K562 (cell line): Measurements from ENCODE around the gene RUVBL1. TPM values are rescaled to one million over a fixed set of nuclear protein-coding genes. Genes with fewer than 3 reads are reported as not detected.
A peak's percentile ranks its signal among the peaks of the same experiment; 100 is the strongest.

Experiments used
- CBX2 ChIP-seq: fragments of 200-600 bp; sonication (generic); IDR thresholded peaks from one replicate; pipeline ENCODE4 v1.6.1; 2012; ENCODE audit warnings: mild to moderate bottlenecking, low read length, inconsistent platforms; ENCODE audit not compliant: insufficient read depth, poor library complexity, severe bottlenecking
- CREB3L1 ChIP-seq: fragments of 450-650 bp; IDR thresholded peaks from 2 replicates; pipeline ENCODE4 v1.6.1; 2014; ENCODE audit warnings: low read depth, mild to moderate bottlenecking, moderate library complexity, borderline replicate concordance
- JUN ChIP-seq, 2 experiments: sonication (generic) in 1 of 2; formaldehyde crosslinking in 1 of 2; IDR thresholded peaks; 2 replicates each; pipeline versions ENCODE4 v1.6.1 to v1.8.0; 2012 to 2022; ENCODE audit warnings: borderline replicate concordance in 2 of 2, mild to moderate bottlenecking in 2 of 2, improper control_type of control experiment in 1 of 2, low read depth in 1 of 2, low read length in 1 of 2, missing genetic modification reagents in 1 of 2
- KAT2B ChIP-seq: IDR thresholded peaks from one replicate; pipeline ENCODE4 v1.6.1; 2012; ENCODE audit warnings: low read depth, mild to moderate bottlenecking, control low read depth, inconsistent platforms, low read length, moderate library complexity
- MBD2 ChIP-seq: sonication (generic); IDR thresholded peaks from 2 replicates; pipeline ENCODE4 v1.6.1; 2016; ENCODE audit warnings: low read depth, borderline replicate concordance
- NCOA2 ChIP-seq, 2 experiments: fragments of 450-650 bp; IDR thresholded peaks; 2 replicates each; pipeline ENCODE4 v1.6.1; 2018; ENCODE audit warnings: mild to moderate bottlenecking in 2 of 2, moderate library complexity in 1 of 2; ENCODE audit not compliant: partially characterized antibody in 2 of 2
- NR2C1 ChIP-seq, 2 experiments: fragments of 450-650 bp; IDR thresholded peaks; 2 replicates each; pipeline ENCODE4 v1.6.1; 2017; ENCODE audit warnings: mild to moderate bottlenecking in 2 of 2, antibody characterized with exemption in 1 of 2, inconsistent platforms in 1 of 2, missing compliant biosample characterization in 1 of 2, missing genetic modification characterization in 1 of 2
- SETDB1 ChIP-seq: IDR thresholded peaks from one replicate; pipeline ENCODE4 v1.6.1; 2012; ENCODE audit warnings: low read length, control low read depth, inconsistent platforms
- SMARCB1 ChIP-seq: IDR thresholded peaks from 2 replicates; pipeline ENCODE4 v1.6.1; 2011; ENCODE audit warnings: improper control_type of control experiment, low read depth; ENCODE audit not compliant: insufficient read length
- SNRNP70 ChIP-seq: fragments of 200-400 bp; formaldehyde crosslinking; optimal IDR thresholded peaks from 2 replicates; pipeline ENCODE3; 2017; ENCODE audit warnings: low read depth, low read length
- U2AF1 ChIP-seq: fragments of 200-400 bp; formaldehyde crosslinking; optimal IDR thresholded peaks from 2 replicates; pipeline ENCODE3; 2017; ENCODE audit warnings: mild to moderate bottlenecking, low read depth, low read length, moderate library complexity
- USF2 ChIP-seq: sonication (generic); formaldehyde crosslinking; IDR thresholded peaks from 2 replicates; pipeline ENCODE4 v1.5.0; 2020; ENCODE audit warnings: missing genetic modification reagents
- ZFX ChIP-seq: sonication (generic); formaldehyde crosslinking; IDR thresholded peaks from 2 replicates; pipeline ENCODE4 v1.8.0; 2022; ENCODE audit warnings: mild to moderate bottlenecking, missing genetic modification reagents, moderate library complexity
- ZNF212 ChIP-seq: fragments of 450-650 bp; formaldehyde crosslinking; IDR thresholded peaks from 2 replicates; pipeline ENCODE4 v1.4.0; 2020; ENCODE audit warnings: mild to moderate bottlenecking
- ZNF551 ChIP-seq: fragments of 250-450 bp; sonication (Bioruptor Pico); IDR thresholded peaks from 2 replicates; pipeline ENCODE4 v1.5.0; 2021; ENCODE audit warnings: mild to moderate bottlenecking, moderate library complexity
- polyA plus RNA-seq, 8 experiments: library from polyadenylated mRNA; depleted of rRNA in 4 of 8; stranded (reverse) in 5 of 8; unstranded in 3 of 8; fragments of >200 nt; fragmentation: Nextera tagmentation in 2 of 8; fragmentation: Illumina TruSeq in 1 of 8; extraction: Ambion mirVana in 2 of 8; extraction: Trizol in 1 of 8; gene quantifications; 2 replicates each; pipeline versions ENCODE4 v1.2.1 to v1.2.3, GENCODE V29; 2011 to 2014; ENCODE audit warnings: inconsistent platforms in 1 of 8, missing spikeins in 1 of 8
- total RNA-seq, 7 experiments: library from RNA; depleted of rRNA in 6 of 7; stranded (reverse); fragments of >200 nt in 6 of 7; fragmentation: Illumina TruSeq in 2 of 7; extraction: Trizol in 2 of 7; gene quantifications; 2 replicates each; pipeline versions ENCODE4 v1.2.1 to v1.2.3, GENCODE V29; 2011 to 2021; ENCODE audit warnings: low replicate concordance in 1 of 7
- TF ChIP-seq, protein P1 (sequence below): fragments of 250-450 bp; sonication (Bioruptor Pico); IDR thresholded peaks from 2 replicates; pipeline ENCODE4 v1.8.0; 2022; ENCODE audit warnings: moderate library complexity, mild to moderate bottlenecking, inconsistent platforms
- TF ChIP-seq, protein P2 (sequence below), 2 experiments: fragments of 450-650 bp in 1 of 2; IDR thresholded peaks; 2 replicates each; pipeline ENCODE4 v1.6.1; 2011 to 2017; ENCODE audit warnings: low read depth in 2 of 2, antibody characterized with exemption in 1 of 2, borderline replicate concordance in 1 of 2, low read length in 1 of 2, mild to moderate bottlenecking in 1 of 2, mixed read lengths in 1 of 2; ENCODE audit not compliant: control insufficient read depth in 1 of 2
- TF ChIP-seq, protein P3 (sequence below): conservative IDR thresholded peaks from 2 replicates; pipeline ENCODE4 v1.6.1; 2011; ENCODE audit warnings: low read depth, mild to moderate bottlenecking, low read length; ENCODE audit not compliant: control insufficient read depth

Gene RUVBL1
- total and polyA plus RNA-seq, 9 of the 15 experiments (the other 6 are each of a cell fraction or from before 2014, with no cell fraction given): 20.7 to 147 (median 113) TPM

DNA sequence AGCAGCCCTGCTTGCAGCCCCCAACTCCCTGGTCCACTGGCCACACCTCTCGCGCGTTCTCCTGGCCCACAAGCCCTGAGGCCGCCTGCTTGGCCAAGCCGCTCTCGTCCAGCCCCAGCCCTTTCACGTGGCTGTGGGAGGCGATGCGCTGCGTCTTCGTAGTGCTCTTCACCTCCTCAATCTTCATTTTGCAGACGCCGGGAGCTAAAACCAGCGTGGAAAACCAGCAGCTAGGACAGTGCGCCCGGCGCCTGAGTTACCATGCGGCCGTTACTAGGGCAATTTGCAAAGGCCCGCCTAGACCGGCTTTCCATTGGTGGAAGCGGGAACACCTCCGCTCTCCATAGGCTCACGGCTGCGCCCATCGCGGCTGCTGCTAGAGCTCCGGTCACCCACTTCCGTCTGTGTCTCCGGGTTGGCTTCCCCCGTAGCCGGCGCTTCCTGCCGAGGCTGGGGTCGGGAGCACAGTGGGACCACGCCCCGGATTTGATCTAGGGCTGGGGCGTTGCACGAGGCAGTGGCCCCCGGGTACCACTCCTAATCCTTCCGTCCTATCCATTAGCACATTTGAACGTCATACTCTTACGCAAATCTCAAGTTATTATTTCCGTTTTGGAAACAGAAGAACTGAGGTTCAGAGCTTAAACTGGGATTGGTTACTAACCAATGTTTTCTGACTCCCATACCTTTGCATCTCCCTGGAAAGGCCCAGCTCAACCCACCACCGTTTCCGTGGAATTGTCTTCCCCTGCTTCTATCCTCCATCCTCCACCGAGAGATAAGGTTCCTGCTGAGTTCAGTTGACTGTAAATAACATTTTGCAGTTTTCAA, at the start of gene RUVBL1 (continued):
- TF ChIP-seq SNRNP70: no peak
- TF ChIP-seq U2AF1: no peak
- no peak for TF ChIP-seq SMARCB1
- TF ChIP-seq ZNF551 (CRISPR knock-in tag): no peak
- peak; percentile 94 for TF ChIP-seq MBD2
- TF ChIP-seq, protein P1, sequence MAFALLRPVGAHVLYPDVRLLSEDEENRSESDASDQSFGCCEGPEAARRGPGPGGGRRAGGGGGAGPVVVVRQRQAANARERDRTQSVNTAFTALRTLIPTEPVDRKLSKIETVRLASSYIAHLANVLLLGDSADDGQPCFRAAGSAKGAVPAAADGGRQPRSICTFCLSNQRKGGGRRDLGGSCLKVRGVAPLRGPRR: no peak
- TF ChIP-seq JUN (IDR thresholded peaks at IDR 0.05; ENCODE audit: borderline replicate concordance, low read depth, low read length): no peak
- TF ChIP-seq JUN (CRISPR knock-in tag; IDR thresholded peaks at IDR 0.05; ENCODE audit: borderline replicate concordance): no peak
- TF ChIP-seq CBX2: no peak
- peak; percentile 98 for TF ChIP-seq NR2C1 (IDR thresholded peaks at IDR 0.05)
- TF ChIP-seq NR2C1 (tag; IDR thresholded peaks at IDR 0.05): peak; percentile 99
- TF ChIP-seq SETDB1: no peak
- peak; percentile 64; the same call in 1 of the 2 replicates for TF ChIP-seq CREB3L1
- TF ChIP-seq ZNF212 (CRISPR knock-in tag): no peak
- TF ChIP-seq USF2: no peak
- TF ChIP-seq NCOA2 (IDR thresholded peaks at IDR 0.05; ENCODE audit: partially characterized antibody in 2 of 2): no peak
- TF ChIP-seq, protein P2, sequence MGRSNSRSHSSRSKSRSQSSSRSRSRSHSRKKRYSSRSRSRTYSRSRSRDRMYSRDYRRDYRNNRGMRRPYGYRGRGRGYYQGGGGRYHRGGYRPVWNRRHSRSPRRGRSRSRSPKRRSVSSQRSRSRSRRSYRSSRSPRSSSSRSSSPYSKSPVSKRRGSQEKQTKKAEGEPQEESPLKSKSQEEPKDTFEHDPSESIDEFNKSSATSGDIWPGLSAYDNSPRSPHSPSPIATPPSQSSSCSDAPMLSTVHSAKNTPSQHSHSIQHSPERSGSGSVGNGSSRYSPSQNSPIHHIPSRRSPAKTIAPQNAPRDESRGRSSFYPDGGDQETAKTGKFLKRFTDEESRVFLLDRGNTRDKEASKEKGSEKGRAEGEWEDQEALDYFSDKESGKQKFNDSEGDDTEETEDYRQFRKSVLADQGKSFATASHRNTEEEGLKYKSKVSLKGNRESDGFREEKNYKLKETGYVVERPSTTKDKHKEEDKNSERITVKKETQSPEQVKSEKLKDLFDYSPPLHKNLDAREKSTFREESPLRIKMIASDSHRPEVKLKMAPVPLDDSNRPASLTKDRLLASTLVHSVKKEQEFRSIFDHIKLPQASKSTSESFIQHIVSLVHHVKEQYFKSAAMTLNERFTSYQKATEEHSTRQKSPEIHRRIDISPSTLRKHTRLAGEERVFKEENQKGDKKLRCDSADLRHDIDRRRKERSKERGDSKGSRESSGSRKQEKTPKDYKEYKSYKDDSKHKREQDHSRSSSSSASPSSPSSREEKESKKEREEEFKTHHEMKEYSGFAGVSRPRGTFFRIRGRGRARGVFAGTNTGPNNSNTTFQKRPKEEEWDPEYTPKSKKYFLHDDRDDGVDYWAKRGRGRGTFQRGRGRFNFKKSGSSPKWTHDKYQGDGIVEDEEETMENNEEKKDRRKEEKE (IDR thresholded peaks at IDR 0.05; ENCODE audit: borderline replicate concordance in 1 of 2, control insufficient read depth in 1 of 2, low read depth in 2 of 2, low read length in 1 of 2): peak in 1 of 2 experiments; percentile 96; a peak in 2 of 4 replicates
- TF ChIP-seq, protein P3, sequence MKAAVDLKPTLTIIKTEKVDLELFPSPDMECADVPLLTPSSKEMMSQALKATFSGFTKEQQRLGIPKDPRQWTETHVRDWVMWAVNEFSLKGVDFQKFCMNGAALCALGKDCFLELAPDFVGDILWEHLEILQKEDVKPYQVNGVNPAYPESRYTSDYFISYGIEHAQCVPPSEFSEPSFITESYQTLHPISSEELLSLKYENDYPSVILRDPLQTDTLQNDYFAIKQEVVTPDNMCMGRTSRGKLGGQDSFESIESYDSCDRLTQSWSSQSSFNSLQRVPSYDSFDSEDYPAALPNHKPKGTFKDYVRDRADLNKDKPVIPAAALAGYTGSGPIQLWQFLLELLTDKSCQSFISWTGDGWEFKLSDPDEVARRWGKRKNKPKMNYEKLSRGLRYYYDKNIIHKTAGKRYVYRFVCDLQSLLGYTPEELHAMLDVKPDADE: no peak; the same call in 1 of the 2 replicates
- no peak for TF ChIP-seq KAT2B
- peak; percentile 65 for TF ChIP-seq ZFX
